HG02852 (cell line): ENCODE measurements around the gene GALNT8.
"Not testable (repeated sequence)": the region's sequence is repeated elsewhere in the genome, so short reads cannot be mapped to it uniquely, and the experiment has no call there.

Experiments
- ATAC-seq: cut with Tn5 transposase; IDR thresholded peaks from one replicate; pipeline ENCODE4 v1.9.1; 2021; ENCODE audit warnings: mild to moderate bottlenecking, moderate library complexity; ENCODE audit not compliant: unreplicated experiment

Gene GALNT8

DNA sequence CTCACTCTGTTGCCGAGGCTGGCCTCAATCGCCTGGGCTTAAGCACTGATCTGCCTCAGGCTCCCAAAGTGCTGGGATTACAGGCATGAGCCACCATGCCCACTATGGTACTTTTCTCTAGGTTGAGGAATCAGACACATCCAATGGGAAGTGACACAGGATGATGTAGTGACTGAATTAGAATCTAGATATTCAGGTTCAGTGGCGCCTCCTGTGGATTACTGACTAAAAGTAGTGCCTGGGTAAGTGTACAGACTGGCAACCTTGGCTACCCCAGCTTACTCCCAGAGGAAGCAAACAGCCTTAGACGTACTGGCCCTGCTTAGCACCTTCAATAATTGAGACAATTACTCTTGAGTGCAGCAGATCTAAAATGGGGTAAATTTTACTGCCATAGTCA, 22.8 kb downstream of the GALNT8 start:
- ATAC-seq: no peak

GRCh38 chr12:4744709-4745108, 24.5 kb downstream of the GALNT8 start:
- no peak for ATAC-seq

- ATAC-seq: no peak
These were observed 25.0 kb downstream of the GALNT8 start for GRCh38 chr12:4745249-4745648.

DNA sequence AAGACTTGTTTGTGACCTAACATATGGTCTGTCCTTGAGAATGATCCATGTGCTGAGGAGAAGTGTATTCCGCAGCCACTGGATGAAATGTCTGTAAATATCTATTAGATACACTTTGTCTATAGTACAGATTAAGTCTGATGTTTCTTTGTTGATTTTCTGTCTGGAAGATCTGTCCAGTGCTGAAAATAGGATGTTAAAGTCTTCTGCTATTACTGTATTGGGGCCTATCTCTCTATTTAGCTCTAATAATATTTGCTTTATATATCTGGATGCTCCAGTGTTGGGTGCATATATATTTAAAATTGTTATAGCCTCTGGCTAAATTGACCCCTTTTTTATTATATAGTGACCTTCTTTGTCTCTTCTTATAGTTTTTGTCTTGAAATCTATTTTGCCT, 31.5 kb downstream of the GALNT8 start:
- not testable (repeated sequence) for ATAC-seq

GRCh38 chr12:4762773-4763172, 42.6 kb downstream of the GALNT8 start:
- no peak for ATAC-seq

DNA sequence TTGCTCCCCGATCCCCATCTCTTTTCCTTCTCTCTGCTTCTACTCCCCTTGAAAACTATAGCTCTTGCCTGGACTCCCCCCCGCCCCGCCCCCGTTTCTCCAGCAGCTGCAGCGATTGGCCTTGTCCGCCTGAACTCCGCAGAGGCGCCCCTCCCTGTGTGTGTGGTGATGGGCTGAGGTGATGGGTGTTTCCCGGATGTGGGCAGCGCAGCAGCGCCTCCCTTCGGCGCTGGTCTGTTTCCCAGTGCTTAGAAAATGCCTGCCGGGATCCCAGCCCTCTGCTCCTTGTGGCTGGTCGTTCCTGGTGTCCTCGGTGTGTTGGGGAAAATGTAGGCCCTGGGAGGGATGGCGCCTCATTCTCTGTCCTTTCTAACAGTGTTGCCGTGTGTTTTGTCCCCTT, 43.3 kb downstream of the GALNT8 start:
- ATAC-seq: no peak

- no peak for ATAC-seq
These were observed 46.2 kb downstream of the GALNT8 start for GRCh38 chr12:4766445-4766844.

- ATAC-seq: no peak
These were observed 47.0 kb downstream of the GALNT8 start for GRCh38 chr12:4767186-4767585.

- no peak for ATAC-seq
These were observed 48.1 kb downstream of the GALNT8 start for GRCh38 chr12:4768341-4768740.

DNA sequence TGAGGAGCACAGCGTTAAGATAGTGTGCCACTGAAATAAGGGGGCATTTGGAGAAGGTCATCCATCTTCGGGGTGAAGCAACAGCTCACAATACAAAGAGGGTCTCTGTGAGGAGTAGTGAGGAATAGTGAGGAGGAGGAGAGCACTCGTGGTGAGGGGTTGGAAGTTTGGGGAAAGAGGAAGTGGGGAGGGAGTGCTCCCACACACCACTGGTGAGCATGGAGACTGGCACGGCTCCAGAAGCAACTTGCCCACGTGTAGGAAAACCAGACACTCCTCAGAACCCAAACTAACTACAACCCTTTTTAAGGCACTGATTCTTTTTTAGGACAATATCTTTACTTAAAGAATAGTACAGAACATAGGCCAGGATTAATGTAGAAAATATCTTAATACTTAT, 48.9 kb downstream of the GALNT8 start:
- ATAC-seq: no peak

- no peak for ATAC-seq
These were observed 51.2 kb downstream of the GALNT8 start for GRCh38 chr12:4771172-4771959.

DNA sequence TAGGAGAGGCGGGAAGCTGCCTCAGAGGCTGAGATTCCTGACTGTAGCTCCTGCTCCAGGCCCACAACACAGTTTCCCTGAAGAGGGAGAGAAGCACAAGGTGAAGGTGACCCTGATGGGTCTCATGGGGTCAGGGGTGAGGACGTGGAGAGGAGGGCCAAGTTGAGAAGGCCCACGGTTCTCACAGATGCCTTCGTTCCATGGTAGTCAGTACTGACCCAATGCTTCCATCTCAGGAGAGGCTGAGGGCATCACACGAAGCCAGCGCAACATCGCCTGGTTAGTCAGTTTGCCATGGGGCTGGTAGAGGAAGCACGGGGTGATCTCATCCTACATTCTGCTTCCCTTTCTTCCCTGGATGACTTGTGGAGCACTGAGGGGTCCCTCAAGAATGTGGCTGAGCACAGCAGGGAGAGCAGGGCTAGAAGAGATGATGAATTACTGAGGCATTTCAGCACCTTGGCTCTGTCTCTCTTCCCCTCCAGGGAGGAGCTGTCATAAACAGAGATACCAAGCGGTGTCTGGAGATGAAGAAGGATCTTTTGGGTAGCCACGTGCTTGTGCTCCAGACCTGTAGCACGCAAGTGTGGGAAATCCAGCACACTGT, 51.9 kb downstream of the GALNT8 start:
- no peak for ATAC-seq

DNA sequence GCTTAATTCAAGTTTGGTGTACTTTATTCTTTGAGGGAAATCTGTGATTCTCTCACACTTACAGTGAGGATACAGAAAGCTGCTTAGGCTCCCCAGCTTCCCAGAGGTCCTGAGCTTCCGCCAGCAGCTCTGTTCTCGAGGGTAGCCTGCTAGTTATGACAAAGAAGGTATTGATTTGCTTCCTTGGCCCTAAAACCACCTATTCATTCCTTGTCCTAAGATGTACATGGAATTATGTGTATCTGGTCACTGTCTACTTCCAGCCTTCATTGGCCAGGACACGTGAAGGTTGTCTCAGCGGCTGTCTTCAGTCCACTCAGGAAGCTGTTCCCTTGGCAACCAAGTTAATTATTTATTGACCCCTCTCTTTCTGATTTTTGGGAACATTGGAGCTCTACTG, 55.7 kb downstream of the GALNT8 start:
- no peak for ATAC-seq

DNA sequence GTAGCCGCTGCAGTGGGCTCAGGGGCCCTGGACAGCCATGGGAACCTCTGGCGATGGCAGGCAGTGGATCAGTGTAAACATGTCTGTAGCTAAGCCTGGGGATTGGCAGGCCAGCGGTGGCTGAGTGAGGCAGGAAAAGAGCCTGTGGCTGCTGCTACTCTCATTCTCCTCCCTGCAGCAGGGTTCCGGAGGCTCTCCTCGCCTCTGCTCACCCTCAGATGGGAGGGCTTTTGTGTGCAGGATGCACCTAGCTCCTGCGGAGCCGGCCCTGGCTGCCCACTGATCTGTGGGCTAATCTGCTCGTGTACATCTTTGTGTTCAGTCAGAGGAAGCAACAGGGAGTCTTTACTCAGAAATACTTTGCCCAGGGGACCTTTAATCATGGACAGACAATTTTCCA, 59.5 kb downstream of the GALNT8 start:
- ATAC-seq: no peak

DNA sequence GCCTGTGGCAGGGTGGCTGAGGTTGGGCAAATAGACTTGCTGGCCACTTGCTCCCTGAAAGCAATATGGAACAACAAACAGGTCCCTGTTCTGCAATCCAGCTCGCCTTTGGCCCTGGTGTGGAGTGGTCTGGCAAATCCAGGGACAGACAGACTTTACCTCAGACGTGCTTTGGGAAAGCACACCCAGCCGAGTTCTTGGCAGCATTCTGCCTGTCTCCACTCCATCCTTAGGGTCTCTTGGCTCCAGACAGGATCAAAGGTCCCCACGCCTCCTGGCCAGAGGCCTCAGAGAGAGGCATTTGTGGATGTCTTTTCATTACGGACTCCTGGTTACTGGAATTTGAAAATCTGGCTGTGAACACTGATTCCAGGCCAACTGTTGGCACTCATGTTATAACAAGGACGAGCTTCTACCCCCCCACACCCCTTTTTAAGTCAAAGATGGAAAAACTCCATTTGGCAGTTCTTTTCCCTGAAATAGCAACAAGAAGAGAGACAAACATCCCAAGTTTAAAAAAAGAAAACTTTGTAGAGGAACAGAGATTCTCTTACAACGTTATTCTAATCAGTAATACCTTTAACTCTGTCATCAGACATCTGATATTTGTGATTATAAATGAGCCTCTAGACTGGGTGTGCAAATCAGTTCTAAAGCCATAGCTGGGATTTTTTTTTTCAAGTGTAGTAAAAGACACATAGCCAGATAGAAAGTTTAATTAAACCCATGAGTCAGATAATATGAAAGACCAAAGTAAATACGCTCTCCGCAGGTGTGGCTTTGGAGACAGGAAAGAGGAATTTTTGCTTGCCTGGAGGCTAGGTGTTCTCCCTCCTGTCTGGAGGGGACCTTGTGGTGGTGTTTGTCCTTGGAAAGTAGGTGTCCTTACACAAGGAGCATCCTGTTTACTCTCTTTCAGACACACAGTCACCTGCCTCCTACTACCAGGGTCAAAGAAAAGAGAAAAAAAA, 60.7 kb downstream of the GALNT8 start:
- no peak for ATAC-seq

DNA sequence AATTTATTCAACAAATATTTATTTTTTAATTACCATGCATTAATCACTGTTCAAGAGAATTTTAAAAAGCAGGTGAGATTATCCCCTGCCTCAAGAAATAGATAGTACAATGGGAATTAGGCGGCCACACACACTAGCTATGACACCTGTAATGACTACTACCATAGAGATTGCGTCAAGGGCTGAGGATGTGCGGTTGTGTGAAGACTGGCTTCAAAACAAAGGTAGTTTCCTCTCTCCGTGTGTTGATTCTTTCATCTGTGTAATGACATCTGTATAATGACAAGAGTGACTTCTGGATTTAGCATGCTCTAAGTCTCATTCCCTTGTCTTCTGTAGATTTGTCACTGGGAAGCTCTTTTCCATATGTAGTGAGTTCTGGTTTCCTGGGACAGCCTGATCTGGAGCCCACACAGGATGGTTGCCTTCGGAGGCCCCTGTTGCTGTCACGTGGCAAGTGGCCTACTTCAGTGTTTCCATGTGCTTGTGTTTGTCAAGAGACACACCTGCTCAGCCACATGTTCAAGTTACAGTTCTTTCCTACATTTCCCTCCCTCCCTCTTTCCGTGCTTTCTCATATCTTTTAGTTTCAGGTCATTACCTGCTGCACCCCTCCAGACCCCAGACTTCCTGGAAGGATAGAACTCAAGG, 64.3 kb downstream of the GALNT8 start:
- ATAC-seq: no peak

DNA sequence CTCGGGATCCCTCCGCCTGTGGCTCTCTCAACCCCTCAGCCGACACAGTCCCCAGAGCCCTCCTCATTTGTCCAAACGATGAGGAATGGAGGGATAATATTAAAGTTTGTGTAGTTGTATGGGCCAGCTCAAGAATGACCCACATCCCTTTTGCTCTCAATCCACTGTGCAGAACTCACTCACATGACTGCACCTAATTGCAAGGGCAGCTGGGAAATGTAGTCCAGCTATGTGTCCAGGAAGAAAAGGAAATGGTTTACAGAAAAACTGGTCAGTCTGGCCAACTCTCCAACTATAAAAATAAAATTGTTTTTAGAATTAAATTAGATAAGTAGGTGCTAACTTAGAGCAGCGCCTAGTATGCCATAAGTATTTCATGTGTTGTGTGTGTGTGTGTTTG, 66.6 kb downstream of the GALNT8 start:
- no peak for ATAC-seq

DNA sequence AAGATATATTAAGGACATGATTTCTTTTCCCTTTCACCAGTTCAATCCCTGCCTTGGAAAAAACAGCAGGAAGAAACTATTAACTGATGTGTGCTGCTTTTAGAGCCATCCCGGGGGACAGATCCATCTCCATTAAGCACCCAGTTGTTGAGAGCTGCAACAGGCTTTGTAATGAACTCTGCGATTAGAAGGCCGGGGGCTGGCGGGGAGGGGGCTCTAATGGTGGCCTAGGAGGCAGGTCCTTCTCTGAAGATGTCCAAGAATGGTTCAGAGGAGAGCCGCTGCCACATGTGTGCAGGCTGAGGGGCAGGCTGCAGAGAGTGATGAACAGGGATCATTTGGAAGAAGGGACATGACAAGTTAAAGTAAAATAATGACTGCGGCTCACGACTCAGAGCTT, 67.8 kb downstream of the GALNT8 start:
- no peak for ATAC-seq

- no peak for ATAC-seq
These were observed 69.6 kb downstream of the GALNT8 start for GRCh38 chr12:4789776-4790175.

DNA sequence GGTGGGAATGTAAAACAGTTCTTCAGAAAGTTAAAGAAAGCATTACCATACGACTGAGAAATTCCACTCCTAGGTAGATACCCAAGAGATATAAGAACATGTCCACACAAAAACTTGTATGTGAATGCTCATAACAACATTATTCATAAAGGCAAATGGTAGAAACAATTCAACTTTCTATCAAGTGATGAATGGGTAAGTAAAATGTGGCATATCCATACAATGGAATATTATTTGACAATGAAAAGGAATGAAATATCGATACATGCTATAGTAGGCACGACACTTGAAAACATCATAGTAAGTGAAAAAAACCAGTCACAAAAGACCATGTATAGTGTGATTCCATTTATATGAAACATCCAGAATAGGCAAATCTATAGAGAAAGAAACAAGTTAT, 71.3 kb downstream of the GALNT8 start:
- ATAC-seq: no peak

- no peak for ATAC-seq
These were observed 74.3 kb downstream of the GALNT8 start for GRCh38 chr12:4794491-4794890.
